Tibial nerve (tissue), 4 donors: ENCODE measurements around the gene PSME3IP1. TPM values are rescaled to one million over a fixed set of nuclear protein-coding genes. Genes with fewer than 3 reads are reported as not detected.
A peak's percentile ranks its signal among the peaks of the same experiment; 100 is the strongest.

Experiments used
- DNase-seq, 2 donors: peaks; one replicate each; pipeline ENCODE4 v3.0.0-alpha.2; 2019; ENCODE audit warnings: low spot score in 2 of 2
- H3K27ac ChIP-seq, 4 donors: fragments of 200-600 bp; sonication (generic) in 3 of 4; one replicate each; pipeline ENCODE4 v1.5.1; 2017 to 2019; ENCODE audit warnings: mild to moderate bottlenecking in 1 of 4
- H3K27me3 ChIP-seq, 2 donors: fragments of 200-600 bp; sonication (generic) in 1 of 2; one replicate each; pipeline versions ENCODE4 v1.5.1 to v1.6.0; 2017 to 2019
- H3K36me3 ChIP-seq, 3 donors: fragments of 200-600 bp; sonication (generic); one replicate each; pipeline ENCODE4 v1.5.1; 2018 to 2019
- H3K4me1 ChIP-seq, 4 donors: fragments of 200-600 bp; sonication (generic) in 3 of 4; one replicate each; pipeline ENCODE4 v1.5.1; 2017 to 2019
- H3K4me3 ChIP-seq, 4 donors: fragments of 200-600 bp; sonication (generic) in 3 of 4; one replicate each; pipeline ENCODE4 v1.5.1; 2017 to 2019; ENCODE audit warnings: mild to moderate bottlenecking in 1 of 4, moderate library complexity in 1 of 4
- H3K9me3 ChIP-seq, 4 donors: fragments of 200-600 bp; sonication (generic) in 3 of 4; one replicate each; pipeline ENCODE4 v1.5.1; 2017 to 2019
- CTCF ChIP-seq, 5 experiments: fragments of 200-600 bp in 3 of 5; fragments of 450-650 bp in 2 of 5; sonication (generic) in 3 of 5; IDR thresholded peaks; one replicate each; pipeline ENCODE4 v1.5.1; 2016 to 2019; ENCODE audit warnings: antibody characterized with exemption in 5 of 5, mild to moderate bottlenecking in 3 of 5, moderate library complexity in 2 of 5
- EP300 ChIP-seq, 2 donors: sonication (generic); formaldehyde crosslinking; IDR thresholded peaks; one replicate each; pipeline ENCODE4 v1.6.1; 2017; ENCODE audit warnings: antibody characterized with exemption in 2 of 2, mild to moderate bottlenecking in 1 of 2
- POLR2A ChIP-seq, 2 donors: fragments of 450-650 bp; IDR thresholded peaks; one replicate each; pipeline ENCODE4 v1.6.1; 2017; ENCODE audit warnings: antibody characterized with exemption in 2 of 2, mild to moderate bottlenecking in 2 of 2, moderate library complexity in 2 of 2
- WGBS, 2 donors: methylation state at CpG; one replicate each; pipeline ENCODE4 v1.1.5; 2018; 5-methylcytosine and 5-hydroxymethylcytosine counted together
- total RNA-seq, 4 donors: library from RNA; depleted of rRNA; stranded (reverse); fragments of >200 nt; gene quantifications; one replicate each; pipeline ENCODE4 v1.1.0, GENCODE V29; 2016

The PSME3IP1 gene
- total RNA-seq, 4 donors from 2014 or later: 58.4 to 100 (median 69.7) TPM

GRCh38 chr16:57126411-57126810 is 59.4 kb downstream of the PSME3IP1 start:
- Histone ChIP-seq H3K4me3 (no peak overlapping the region), H3K27me3 (no peaks in the 10 kb centered on the region), H3K4me1 (peaks cover 0 to 25% (median 0%) of the 10 kb centered on the region in 4 donors), H3K27ac (no peak overlapping the region), H3K36me3 (peaks cover 0 to 77% (median 0%) of the 10 kb centered on the region in 3 donors), H3K9me3 (no peaks in the 10 kb centered on the region)
- no peak for DNase-seq
- no peak for TF ChIP-seq CTCF (IDR thresholded peaks at IDR 0.05)
- no peak for TF ChIP-seq POLR2A (IDR thresholded peaks at IDR 0.05)
- TF ChIP-seq EP300 (IDR thresholded peaks at IDR 0.05): no peak
- 88 to 90% methylated on average over 4 of the region's 4 CpGs for WGBS, 2 donors

GRCh38 chr16:57125969-57126368 is 59.9 kb downstream of the PSME3IP1 start:
- no peak overlapping the region for H3K27ac ChIP-seq
- H3K36me3 ChIP-seq: peaks cover 0 to 81% (median 0%) of the 10 kb centered on the region in 3 donors
- no peak for DNase-seq
- no peaks in the 10 kb centered on the region for H3K27me3 ChIP-seq
- 96 to 100% methylated on average over 4 of the region's 4 CpGs for WGBS, 2 donors
- H3K4me3 ChIP-seq: no peak overlapping the region
- H3K4me1 ChIP-seq: peaks cover 0 to 21% (median 0%) of the 10 kb centered on the region in 4 donors
- no peaks in the 10 kb centered on the region for H3K9me3 ChIP-seq
- TF ChIP-seq EP300 (IDR thresholded peaks at IDR 0.05) (no peak), POLR2A (IDR thresholded peaks at IDR 0.05) (no peak), CTCF (IDR thresholded peaks at IDR 0.05) (no peak)

- H3K36me3 ChIP-seq: peaks cover 0 to 87% (median 0%) of the 10 kb centered on the region in 3 donors
- H3K9me3 ChIP-seq: no peaks in the 10 kb centered on the region
- H3K27ac ChIP-seq: no peak overlapping the region
- peaks cover 0 to 15% (median 0%) of the 10 kb centered on the region in 4 donors for H3K4me1 ChIP-seq
- no peaks in the 10 kb centered on the region for H3K27me3 ChIP-seq
- H3K4me3 ChIP-seq: no peak overlapping the region
- DNase-seq: no peak
- TF ChIP-seq EP300 (IDR thresholded peaks at IDR 0.05) (no peak), POLR2A (IDR thresholded peaks at IDR 0.05) (no peak), CTCF (IDR thresholded peaks at IDR 0.05) (no peak)
- WGBS, 2 donors: 94 to 98% methylated on average over 4 of the region's 4 CpGs
Measured at GRCh38 chr16:57125376-57125775, 60.5 kb downstream of the PSME3IP1 start.

- TF ChIP-seq EP300 (IDR thresholded peaks at IDR 0.05): no peak
- no peak overlapping the region for H3K4me3 ChIP-seq
- 71 to 73% methylated on average over 11 of the region's 11 CpGs for WGBS, 2 donors
- no peak for DNase-seq
- no peaks in the 10 kb centered on the region for H3K27me3 ChIP-seq
- peaks cover 0 to 11% (median 0%) of the 10 kb centered on the region in 4 donors for H3K4me1 ChIP-seq
- peaks cover 0 to 98% (median 0%) of the 10 kb centered on the region in 3 donors for H3K36me3 ChIP-seq
- peak overlapping the region in 1 of 4 donors; percentile 20 for H3K27ac ChIP-seq
- H3K9me3 ChIP-seq: no peaks in the 10 kb centered on the region
Measured at GRCh38 chr16:57123974-57124674, 61.7 kb downstream of the PSME3IP1 start.

GRCh38 chr16:57123216-57123973 is 62.4 kb downstream of the PSME3IP1 start:
- H3K27me3 ChIP-seq: no peaks in the 10 kb centered on the region
- WGBS, 2 donors: 84 to 91% methylated on average over 3 to 7 of the region's 7 CpGs
- H3K27ac ChIP-seq: no peak overlapping the region
- no peaks in the 10 kb centered on the region for H3K9me3 ChIP-seq
- no peak for DNase-seq
- peaks cover 0 to 99% (median 0%) of the 10 kb centered on the region in 3 donors for H3K36me3 ChIP-seq
- no peak for TF ChIP-seq EP300 (IDR thresholded peaks at IDR 0.05)
- H3K4me3 ChIP-seq: no peak overlapping the region
- H3K4me1 ChIP-seq: peaks cover 0 to 7% (median 0%) of the 10 kb centered on the region in 4 donors
